ENCODE measurements around the gene TSSC4.

DNA sequence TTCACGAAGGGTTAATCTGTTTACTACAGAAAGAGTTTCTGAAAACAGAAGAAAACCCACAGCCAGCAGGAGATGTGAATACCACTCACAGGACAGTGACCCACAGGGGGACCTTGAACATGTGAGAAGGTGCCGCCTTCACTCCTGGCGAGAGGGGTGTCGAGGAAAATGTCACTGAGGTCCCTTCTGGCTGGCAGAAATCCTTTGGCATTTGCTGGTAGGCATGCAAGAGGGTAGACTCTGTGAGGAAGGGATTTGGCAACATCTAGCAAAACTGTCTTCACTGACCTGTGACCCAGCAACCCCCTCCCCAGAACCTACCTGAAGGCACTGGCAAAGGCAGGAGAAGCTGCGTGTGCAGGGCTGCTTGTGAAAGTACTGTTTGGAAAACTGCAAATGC is 52.9 kb downstream of the TSSC4 start:
- TF ChIP-seq, protein P1, sequence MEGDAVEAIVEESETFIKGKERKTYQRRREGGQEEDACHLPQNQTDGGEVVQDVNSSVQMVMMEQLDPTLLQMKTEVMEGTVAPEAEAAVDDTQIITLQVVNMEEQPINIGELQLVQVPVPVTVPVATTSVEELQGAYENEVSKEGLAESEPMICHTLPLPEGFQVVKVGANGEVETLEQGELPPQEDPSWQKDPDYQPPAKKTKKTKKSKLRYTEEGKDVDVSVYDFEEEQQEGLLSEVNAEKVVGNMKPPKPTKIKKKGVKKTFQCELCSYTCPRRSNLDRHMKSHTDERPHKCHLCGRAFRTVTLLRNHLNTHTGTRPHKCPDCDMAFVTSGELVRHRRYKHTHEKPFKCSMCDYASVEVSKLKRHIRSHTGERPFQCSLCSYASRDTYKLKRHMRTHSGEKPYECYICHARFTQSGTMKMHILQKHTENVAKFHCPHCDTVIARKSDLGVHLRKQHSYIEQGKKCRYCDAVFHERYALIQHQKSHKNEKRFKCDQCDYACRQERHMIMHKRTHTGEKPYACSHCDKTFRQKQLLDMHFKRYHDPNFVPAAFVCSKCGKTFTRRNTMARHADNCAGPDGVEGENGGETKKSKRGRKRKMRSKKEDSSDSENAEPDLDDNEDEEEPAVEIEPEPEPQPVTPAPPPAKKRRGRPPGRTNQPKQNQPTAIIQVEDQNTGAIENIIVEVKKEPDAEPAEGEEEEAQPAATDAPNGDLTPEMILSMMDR (IDR thresholded peaks at IDR 0.05) = no peak
- no peak for TF ChIP-seq POLR2A (IDR thresholded peaks at IDR 0.05)

Data from uterus (tissue), 2 donors.